CD14-positive monocyte (primary cell): ENCODE measurements around the gene PRR22. TPM values are rescaled to one million over a fixed set of nuclear protein-coding genes. Genes with fewer than 3 reads are reported as not detected.

ENCODE experiments used
- DNase-seq, 3 donors: peaks; one replicate each; pipeline ENCODE4 v3.0.0-alpha.2; 2011 to 2022
- H2AFZ ChIP-seq: 2 replicates; pipeline ENCODE4 v1.6.0; 2012; ENCODE audit warnings: mild to moderate bottlenecking, low read depth, low read length, inconsistent platforms; ENCODE audit not compliant: insufficient read depth, poor library complexity, severe bottlenecking
- H3K27ac ChIP-seq, 2 donors: 1 replicate in 1 of 2; 2 replicates in 1 of 2; pipeline ENCODE4 v1.5.1; 2012 to 2013; ENCODE audit warnings: low read length in 2 of 2, control low read depth in 1 of 2, inconsistent platforms in 1 of 2, low read depth in 1 of 2, mild to moderate bottlenecking in 1 of 2
- H3K27me3 ChIP-seq, 2 donors: one replicate each; pipeline versions ENCODE4 v1.6.0 to v1.6.1; 2011 to 2013; ENCODE audit warnings: low read length in 2 of 2; ENCODE audit not compliant: control insufficient read depth in 2 of 2, insufficient read depth in 2 of 2
- H3K36me3 ChIP-seq, 2 donors: replicated peaks in 1 of 2; 1 replicate in 1 of 2; 2 replicates in 1 of 2; pipeline versions ENCODE4 v1.5.1 to v1.6.1; 2012 to 2013; ENCODE audit warnings: low read length in 2 of 2, control low read depth in 1 of 2, inconsistent platforms in 1 of 2, mild to moderate bottlenecking in 1 of 2; ENCODE audit not compliant: insufficient read depth in 2 of 2, control insufficient read depth in 1 of 2
- H3K4me1 ChIP-seq, 2 donors: 1 replicate in 1 of 2; 2 replicates in 1 of 2; pipeline versions ENCODE4 v1.5.1 to v1.6.1; 2012 to 2013; ENCODE audit warnings: low read length in 2 of 2, control low read depth in 1 of 2, inconsistent platforms in 1 of 2, mild to moderate bottlenecking in 1 of 2, moderate library complexity in 1 of 2; ENCODE audit not compliant: insufficient read depth in 2 of 2, control insufficient read depth in 1 of 2
- H3K4me2 ChIP-seq: replicated peaks from 2 replicates; pipeline ENCODE3; 2012; ENCODE audit warnings: low read length, moderate library complexity, mild to moderate bottlenecking; ENCODE audit not compliant: poor library complexity, severe bottlenecking; ENCODE audit errors: extremely low read depth
- H3K4me3 ChIP-seq, 3 experiments: fragments of 200-600 bp in 1 of 3; sonication (generic) in 1 of 3; replicated peaks in 1 of 3; 1 replicate in 2 of 3; 2 replicates in 1 of 3; pipeline ENCODE4 v1.5.1; 2011 to 2013; ENCODE audit warnings: low read length in 3 of 3, mild to moderate bottlenecking in 3 of 3, control low read depth in 2 of 3, low read depth in 2 of 3, inconsistent platforms in 1 of 3, moderate library complexity in 1 of 3
- H3K79me2 ChIP-seq: 2 replicates; pipeline ENCODE4 v1.6.0; 2012; ENCODE audit warnings: mild to moderate bottlenecking, control low read depth, inconsistent platforms, low read length, moderate library complexity; ENCODE audit not compliant: insufficient read depth
- H3K9ac ChIP-seq: 2 replicates; pipeline ENCODE4 v1.6.0; 2017; ENCODE audit warnings: low read length, mild to moderate bottlenecking; ENCODE audit not compliant: insufficient read depth, poor library complexity, severe bottlenecking
- H3K9me3 ChIP-seq, 2 donors: replicated peaks in 1 of 2; 1 replicate in 1 of 2; 2 replicates in 1 of 2; pipeline versions ENCODE4 v1.5.1 to v1.6.1; 2012 to 2013; ENCODE audit warnings: low read length in 2 of 2, control low read depth in 1 of 2; ENCODE audit not compliant: control insufficient read depth in 1 of 2, insufficient read depth in 1 of 2
- H4K20me1 ChIP-seq: 2 replicates; pipeline ENCODE4 v1.6.0; 2012; ENCODE audit warnings: mild to moderate bottlenecking, low read length, control low read depth, moderate library complexity; ENCODE audit not compliant: insufficient read depth
- H3K27ac Mint-ChIP-seq, 7 donors: one replicate each; pipeline ENCODE4 v1.8.0; 2020; ENCODE audit warnings: mild to moderate bottlenecking in 7 of 7, mixed read lengths in 7 of 7, moderate library complexity in 6 of 7, inconsistent platforms in 2 of 7
- H3K27me3 Mint-ChIP-seq, 3 donors: one replicate each; pipeline ENCODE4 v1.8.0; 2021 to 2022; ENCODE audit warnings: low read depth in 3 of 3, mild to moderate bottlenecking in 3 of 3, mixed read lengths in 3 of 3, moderate library complexity in 3 of 3, inconsistent platforms in 1 of 3
- H3K36me3 Mint-ChIP-seq, 2 donors: one replicate each; pipeline ENCODE4 v1.8.0; 2020; ENCODE audit warnings: mixed read lengths in 2 of 2, inconsistent platforms in 1 of 2, mild to moderate bottlenecking in 1 of 2
- H3K4me1 Mint-ChIP-seq: one replicate; pipeline ENCODE4 v1.8.0; 2020; ENCODE audit warnings: mild to moderate bottlenecking, mixed read lengths
- H3K4me3 Mint-ChIP-seq, 2 donors: one replicate each; pipeline ENCODE4 v1.8.0; 2020; ENCODE audit warnings: mild to moderate bottlenecking in 2 of 2, mixed read lengths in 2 of 2, moderate library complexity in 1 of 2
- H3K9me3 Mint-ChIP-seq, 7 donors: one replicate each; pipeline ENCODE4 v1.8.0; 2020 to 2022; ENCODE audit warnings: mixed read lengths in 7 of 7, mild to moderate bottlenecking in 6 of 7, moderate library complexity in 6 of 7, inconsistent platforms in 2 of 7
- CTCF ChIP-seq: fragments of 200-600 bp; IDR thresholded peaks from one replicate; pipeline ENCODE4 v1.8.0; 2022; ENCODE audit warnings: antibody characterized with exemption, mild to moderate bottlenecking
- WGBS: methylation state at CpG from one replicate; pipeline ENCODE4 v1.1.5; 2013; ENCODE audit warnings: missing lambda C conversion rate; ENCODE audit not compliant: insufficient coverage; 5-methylcytosine and 5-hydroxymethylcytosine counted together
- intact Hi-C, 2 donors: fragments of 100-400 bp; cut with micrococcal nuclease; formaldehyde crosslinking; loops; one replicate each; pipeline versions ENCODE4 v1.15.0 to v1.15.1; 2023
- polyA plus RNA-seq, 3 donors: library from polyadenylated mRNA; depleted of rRNA in 1 of 3; unstranded in 2 of 3; stranded (reverse) in 1 of 3; fragments of 300-500 nt in 2 of 3; fragments of >200 nt in 1 of 3; fragmentation: Illumina TruSeq in 2 of 3; gene quantifications; 1 replicate in 2 of 3; 2 replicates in 1 of 3; pipeline ENCODE4 v1.2.3, GENCODE V29; 2012 to 2021

The PRR22 gene
- polyA plus RNA-seq, 3 donors, result 0.15 to 1.6 TPM; not detected in 1

DNA sequence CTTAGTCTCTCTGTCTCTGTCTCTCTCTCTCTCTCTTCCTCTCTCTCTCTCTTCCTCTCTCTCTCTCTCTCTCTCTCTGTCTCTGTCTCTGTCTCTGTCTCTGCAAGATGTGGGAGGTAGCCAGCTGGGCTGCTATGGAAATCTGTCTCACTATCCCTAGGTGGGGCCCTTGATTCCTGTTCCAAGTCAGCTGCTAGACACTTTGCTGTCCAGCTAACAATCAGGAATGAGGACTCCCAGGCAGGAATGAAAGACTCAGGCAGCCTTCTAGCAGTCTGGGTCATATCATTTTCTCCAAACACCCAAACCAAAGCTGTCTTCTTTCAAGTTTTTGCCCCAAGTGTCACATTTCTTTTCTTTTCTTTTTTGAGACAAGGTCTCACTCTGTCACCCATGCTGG is 40.9 kb downstream of the PRR22 start:
- Histone ChIP-seq H3K4me2 (no peak overlapping the region), H3K36me3 (no peaks in the 10 kb centered on the region), H3K4me3 (no peak overlapping the region), H3K9ac (no peak overlapping the region), H3K27ac (no peak overlapping the region), H2AFZ (no peak overlapping the region), H3K27me3 (no peaks in the 10 kb centered on the region), H3K9me3 (peaks cover 0 to 3% of the 10 kb centered on the region in 2 donors), H3K79me2 (no peaks in the 10 kb centered on the region), H3K4me1 (no peaks in the 10 kb centered on the region), H4K20me1 (no peaks in the 10 kb centered on the region)
- TF ChIP-seq CTCF, result no peak
- Mint-ChIP-seq H3K27ac (peak overlapping the region in 1 of 7 donors; percentile 52), H3K36me3 (no peaks in the 10 kb centered on the region), H3K9me3 (peaks cover 0 to 6% (median 0%) of the 10 kb centered on the region in 7 donors), H3K27me3 (peaks cover 2 to 6% (median 4%) of the 10 kb centered on the region in 3 donors), H3K4me1 (no peaks in the 10 kb centered on the region), H3K4me3 (no peak overlapping the region)
- intact Hi-C loops, result no loop called here
- no peak for DNase-seq

DNA sequence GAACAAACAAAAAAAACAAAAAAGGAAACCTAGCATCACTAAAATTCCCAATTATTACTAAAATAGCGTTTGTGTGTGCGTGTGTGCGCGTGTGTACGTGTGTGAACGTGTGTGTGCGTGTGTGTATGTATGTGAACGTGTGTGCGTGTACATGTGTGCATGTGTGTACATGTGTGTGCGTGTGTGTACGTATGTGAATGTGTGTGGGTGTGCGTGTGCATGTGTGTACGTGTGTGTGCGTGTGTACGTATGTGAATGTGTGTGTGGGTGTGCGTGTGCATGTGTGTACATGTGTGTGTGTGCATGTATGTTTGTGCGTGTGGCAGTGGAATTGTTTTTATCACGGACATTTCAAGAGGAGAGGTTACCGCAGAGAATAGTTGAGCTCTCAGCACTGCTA is 42.5 kb downstream of the PRR22 start:
- WGBS, result 89% methylated on average over 15 of the region's 19 CpGs
- no peaks in the 10 kb centered on the region for H3K4me1 Mint-ChIP-seq

More for the DNA sequence above, 42.5 kb downstream of the PRR22 start:
- no peaks in the 10 kb centered on the region for H3K4me1 ChIP-seq
- no peak overlapping the region for H3K9ac ChIP-seq
- no peak overlapping the region for H2AFZ ChIP-seq
- no peak for TF ChIP-seq CTCF
- H3K9me3 Mint-ChIP-seq, result peaks cover 0 to 6% (median 0%) of the 10 kb centered on the region in 7 donors
- peaks cover 0 to 3% of the 10 kb centered on the region in 2 donors for H3K9me3 ChIP-seq
- no peak for DNase-seq
- H3K79me2 ChIP-seq, result no peaks in the 10 kb centered on the region
- H3K27me3 Mint-ChIP-seq, result peaks cover 2 to 6% (median 5%) of the 10 kb centered on the region in 3 donors
- no peak overlapping the region for H3K4me2 ChIP-seq
- no peaks in the 10 kb centered on the region for H4K20me1 ChIP-seq
- H3K27me3 ChIP-seq, result no peaks in the 10 kb centered on the region
- H3K27ac ChIP-seq, result no peak overlapping the region
- no peaks in the 10 kb centered on the region for H3K36me3 Mint-ChIP-seq
- no peak overlapping the region for H3K4me3 Mint-ChIP-seq
- no peaks in the 10 kb centered on the region for H3K36me3 ChIP-seq
- H3K4me3 ChIP-seq, result no peak overlapping the region
- intact Hi-C loops, result no loop called here
- no peak overlapping the region for H3K27ac Mint-ChIP-seq
